ENCODE measurements around the gene CTSD.

CTSD gene

DNA sequence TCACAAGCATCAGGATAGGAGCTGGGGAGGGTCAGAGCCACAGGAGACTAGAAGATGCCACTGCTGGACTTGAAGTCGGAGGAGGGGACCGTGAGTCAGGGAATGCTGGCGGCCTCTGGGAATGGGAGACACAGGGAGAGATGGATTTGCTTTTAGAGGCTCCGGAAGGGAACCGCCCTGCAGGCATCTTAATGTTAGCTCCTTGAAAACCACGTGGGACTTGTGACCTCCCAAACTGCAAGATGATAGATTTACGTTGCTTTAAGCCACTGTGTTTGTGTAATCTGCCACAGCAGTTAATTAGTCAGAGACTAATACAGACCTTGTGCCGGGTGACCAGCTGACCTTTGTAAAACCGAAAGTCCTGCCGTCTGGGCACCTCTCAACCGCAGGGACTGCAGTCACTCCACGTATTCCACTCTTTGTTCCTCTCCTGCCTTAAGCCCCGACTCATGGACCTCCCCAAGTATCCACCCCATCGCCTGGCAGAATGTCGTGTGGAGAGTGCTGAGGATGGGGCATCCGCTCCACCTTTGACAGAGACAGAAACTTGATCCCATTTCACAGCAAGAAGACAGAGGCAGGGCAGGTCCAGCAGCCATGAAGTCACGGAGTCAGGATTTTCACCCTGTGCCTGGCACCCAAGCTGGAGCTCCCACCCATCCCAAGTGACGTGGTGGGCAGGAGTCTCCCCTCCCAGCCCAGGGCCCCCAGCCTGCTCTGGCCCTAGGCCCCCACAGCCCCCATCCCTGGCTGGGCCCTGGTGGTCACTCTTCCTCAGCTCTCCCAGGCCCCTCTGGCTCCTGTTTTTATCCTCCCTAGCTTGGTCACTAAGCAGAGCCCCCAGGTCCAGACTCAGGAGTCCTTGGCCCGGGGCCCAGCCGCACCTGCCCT, 19.4 kb upstream of the CTSD start:
- DNase-seq (ENCODE audit: low spot score), result no peak

GRCh38 chr11:1782031-1782590, 18.4 kb upstream of the CTSD start:
- DNase-seq (ENCODE audit: low spot score), result peak; percentile 20

- DNase-seq (ENCODE audit: low spot score), result no peak
Measured at GRCh38 chr11:1781593-1781975, 17.9 kb upstream of the CTSD start.

GRCh38 chr11:1780700-1781592, 17.2 kb upstream of the CTSD start:
- DNase-seq (ENCODE audit: low spot score), result peak; percentile 28

DNA sequence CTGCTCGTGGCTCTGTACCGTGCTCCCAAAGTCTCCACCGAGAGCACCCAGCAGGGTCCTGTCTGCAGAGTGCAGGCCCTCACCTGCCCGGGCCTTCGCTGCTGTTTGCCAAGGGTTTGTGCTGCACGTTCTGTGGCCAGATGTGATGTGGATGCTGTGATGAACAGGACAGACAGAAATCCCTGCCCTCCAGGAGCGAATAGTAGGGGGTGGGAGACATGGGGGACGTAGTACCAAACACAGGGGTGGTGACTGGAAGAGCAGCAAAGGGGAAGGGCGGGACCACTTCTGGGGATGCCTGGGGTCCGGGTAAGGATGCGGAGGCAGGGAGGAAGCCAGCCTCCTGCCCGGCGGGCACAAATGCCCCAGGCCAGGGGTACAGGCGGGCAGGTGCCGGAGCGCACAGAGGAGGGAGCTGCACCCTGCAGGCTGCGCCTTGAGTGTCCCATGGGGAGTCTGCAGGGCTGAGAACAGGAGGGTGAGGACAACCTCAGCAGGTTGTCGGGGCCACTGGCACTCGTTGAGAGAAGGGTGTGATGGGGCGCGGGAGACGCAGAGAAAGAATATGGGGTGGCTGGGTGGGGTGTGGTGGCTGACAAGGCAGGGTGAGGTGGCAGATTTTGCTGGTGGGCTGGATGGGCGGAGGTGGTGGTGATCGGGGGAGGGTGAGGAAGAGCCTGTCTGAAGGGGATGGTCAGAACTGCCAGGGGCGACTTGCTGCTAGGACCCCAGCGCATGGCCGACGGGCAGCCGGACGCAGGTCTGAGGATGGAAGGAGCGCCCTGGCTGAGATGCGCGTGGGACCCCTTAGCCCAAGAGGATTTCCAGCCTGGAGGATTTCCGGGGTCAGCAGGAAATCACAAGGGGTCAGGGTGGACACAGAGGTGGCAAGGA, 16.3 kb upstream of the CTSD start:
- no peak for DNase-seq (ENCODE audit: low spot score)

- no peak for DNase-seq (ENCODE audit: low spot score)
Measured at GRCh38 chr11:1779034-1779805, 15.5 kb upstream of the CTSD start.

GRCh38 chr11:1778141-1778911, 14.6 kb upstream of the CTSD start:
- DNase-seq (ENCODE audit: low spot score), result no peak

DNA sequence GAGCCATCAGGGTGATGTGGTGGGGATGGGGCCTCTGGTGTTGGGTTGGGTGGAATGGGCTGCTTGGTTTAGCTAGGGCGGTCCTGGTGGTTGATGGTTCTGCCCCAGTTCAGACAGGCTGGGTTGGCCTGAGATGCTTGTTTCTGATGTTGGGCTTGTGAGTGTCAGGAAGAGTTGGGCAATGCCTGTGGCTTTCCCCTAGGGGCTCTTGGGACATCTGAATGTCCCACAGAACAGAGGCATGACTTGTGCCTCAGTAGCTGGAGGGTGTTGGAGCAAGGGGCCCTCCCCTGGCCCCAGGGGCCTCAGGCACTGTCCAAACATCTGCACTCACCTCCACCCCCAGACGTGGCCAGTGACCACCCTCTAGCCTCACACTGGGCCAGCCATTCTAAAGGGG, 14.0 kb upstream of the CTSD start:
- no peak for DNase-seq (ENCODE audit: low spot score)

GRCh38 chr11:1776944-1777715, 13.4 kb upstream of the CTSD start:
- DNase-seq (ENCODE audit: low spot score), result no peak

- no peak for DNase-seq (ENCODE audit: low spot score)
Measured at GRCh38 chr11:1776331-1776851, 12.7 kb upstream of the CTSD start.

DNA sequence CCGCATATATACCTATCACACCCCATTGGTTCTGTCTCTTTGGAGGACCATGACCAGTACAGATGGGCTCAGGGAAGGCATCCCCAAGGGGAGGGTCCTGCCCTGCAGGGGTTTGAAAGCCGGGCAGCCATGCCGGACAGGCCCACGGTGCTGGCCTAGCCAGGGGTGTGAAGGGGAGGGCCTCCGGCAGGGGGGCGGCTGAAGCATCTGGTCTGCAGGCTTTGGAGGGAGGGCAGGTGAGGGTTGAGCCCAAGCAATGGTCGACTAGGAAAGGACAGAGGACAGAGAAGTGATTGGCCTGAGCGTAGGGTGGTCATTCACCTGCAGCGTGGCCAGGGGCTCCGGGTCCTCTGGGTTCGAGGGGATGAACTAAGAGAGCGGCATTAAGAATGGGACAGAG, 11.2 kb upstream of the CTSD start:
- no peak for DNase-seq (ENCODE audit: low spot score)

- no peak for DNase-seq (ENCODE audit: low spot score)
Measured at GRCh38 chr11:1773994-1774550, 10.3 kb upstream of the CTSD start.

DNA sequence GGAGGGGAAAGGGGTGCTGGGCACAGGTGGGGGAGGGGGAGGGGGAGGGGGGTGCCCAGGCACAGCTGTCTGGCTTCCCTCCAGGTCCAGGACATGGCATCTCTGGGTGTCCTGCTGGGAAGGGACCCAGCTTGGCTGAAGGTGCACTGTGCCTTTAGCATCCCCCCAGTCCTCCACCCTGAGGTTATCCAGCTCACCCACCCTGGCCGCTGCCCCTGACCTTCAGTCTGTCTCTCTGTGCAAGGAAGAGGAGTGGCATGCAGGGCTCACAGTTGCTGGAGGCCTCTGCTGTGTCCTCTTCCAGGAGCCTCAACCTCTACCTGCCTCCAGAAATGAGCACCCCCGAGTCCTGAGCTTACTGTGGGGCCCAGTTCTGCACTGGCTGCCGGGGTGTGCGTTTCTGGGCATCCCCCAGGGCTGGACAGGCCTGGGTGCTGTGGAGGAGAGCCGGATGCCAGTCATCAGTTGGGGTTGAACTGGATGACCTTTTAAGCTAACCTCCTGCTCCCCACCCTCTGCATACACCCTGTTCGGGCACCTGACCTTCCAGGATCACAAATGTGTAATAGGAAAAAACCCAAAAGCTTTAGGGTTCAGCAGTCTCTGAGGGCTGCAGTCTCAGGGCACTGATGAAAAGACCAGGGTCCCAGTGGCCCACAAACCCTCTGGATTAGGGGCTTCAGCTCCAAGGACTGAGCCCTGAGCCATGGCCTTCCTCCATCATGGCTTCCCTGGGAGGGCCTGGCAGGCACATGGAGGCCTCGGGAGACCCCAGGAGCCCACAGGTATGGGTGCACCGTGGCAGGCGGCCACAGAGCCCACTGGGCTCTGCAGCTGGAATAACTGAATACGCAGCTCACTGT, 9.6 kb upstream of the CTSD start:
- DNase-seq (ENCODE audit: low spot score), result no peak

- no peak for DNase-seq (ENCODE audit: low spot score)
Measured at GRCh38 chr11:1772270-1773130, 8.8 kb upstream of the CTSD start.

DNA sequence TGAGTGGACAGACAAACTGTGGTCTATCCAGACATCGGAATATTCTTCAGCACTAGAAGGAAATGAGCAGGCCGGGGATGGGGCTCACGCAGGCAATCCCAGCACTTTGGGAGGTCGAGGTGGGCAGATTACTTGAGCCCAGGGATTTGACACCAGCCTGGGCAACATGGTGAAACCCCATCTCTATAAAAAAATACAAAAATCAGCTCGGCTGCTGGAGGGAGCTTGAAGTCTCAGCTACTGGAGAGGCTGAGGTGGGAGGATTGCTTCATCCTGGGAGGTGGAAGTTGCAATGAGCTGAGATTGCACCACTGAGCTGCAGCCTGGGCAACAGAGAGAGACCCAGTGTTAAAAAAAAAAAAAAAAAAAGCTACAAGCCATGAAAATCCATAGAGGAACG, 8.0 kb upstream of the CTSD start:
- DNase-seq (ENCODE audit: low spot score), result no peak

DNA sequence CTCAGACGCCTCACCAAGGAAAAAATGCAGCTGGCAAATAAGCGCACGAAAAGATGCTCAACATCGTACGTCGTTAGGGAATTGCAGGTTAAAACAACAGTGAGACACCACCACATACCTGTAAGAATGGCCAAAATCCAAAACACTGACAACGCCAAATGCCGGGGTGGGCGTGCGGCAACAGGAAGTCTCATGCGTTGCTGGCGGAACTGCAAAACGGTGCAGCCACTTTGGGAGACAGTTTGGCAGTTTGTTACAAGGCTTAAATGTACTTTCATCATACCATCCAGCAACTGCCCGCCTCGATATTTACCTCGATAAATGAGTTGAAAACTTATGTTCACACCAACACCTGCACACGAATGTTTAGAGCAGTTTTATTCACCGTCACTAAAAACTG, 7.5 kb upstream of the CTSD start:
- no peak for DNase-seq (ENCODE audit: low spot score)

DNA sequence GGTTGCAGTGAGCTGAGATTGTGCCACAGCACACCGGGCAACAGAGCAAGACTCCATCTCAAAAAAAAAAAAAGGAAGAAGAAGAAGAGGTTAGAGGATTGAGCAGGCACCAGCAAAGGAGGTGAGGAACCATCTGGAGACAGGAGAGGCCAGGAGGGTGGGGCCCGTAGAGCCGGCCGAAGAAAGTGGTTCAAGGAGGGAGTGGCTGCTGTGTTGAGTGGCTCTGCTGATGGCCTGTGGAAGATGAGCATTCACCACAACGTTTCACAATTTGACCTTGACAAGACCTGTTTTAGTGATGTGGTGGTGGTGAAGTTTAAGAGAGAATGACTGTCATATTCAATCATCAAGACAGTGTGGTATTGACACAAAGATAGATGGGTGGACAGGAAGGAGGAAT, 6.8 kb upstream of the CTSD start:
- DNase-seq (ENCODE audit: low spot score), result no peak
